Caki2 (cell line): ENCODE data around the gene SLC39A5. TPM values are rescaled to one million over a fixed set of nuclear protein-coding genes. Genes with fewer than 3 reads are reported as not detected.

Experiments used
- total RNA-seq: library from RNA; depleted of rRNA; stranded (reverse); fragments of >200 nt; shearing (Covaris generic); gene quantifications from 2 replicates; pipeline ENCODE4 v1.2.3, GENCODE V29; 2014; ENCODE audit warnings: low replicate concordance; rRNA removed

SLC39A5 gene
- total RNA-seq, 1 experiment from 2014 or later = not detected

Other genes with a start within 250 kb of the SLC39A5 start
- gene SUOX, start 232.8 kb upstream of the SLC39A5 start, total RNA-seq = 25.3 and 28.7 TPM in 2 replicates
- gene IKZF4, start 209.0 kb upstream of the SLC39A5 start, total RNA-seq = 0.34 and 1.9 TPM in 2 replicates
- 1,254 and 1,317 TPM in 2 replicates for gene RPS26, start 188.1 kb upstream of the SLC39A5 start, total RNA-seq
- gene ERBB3, start 149.9 kb upstream of the SLC39A5 start, total RNA-seq = 0.75 and 1.8 TPM in 2 replicates
- gene PA2G4, start 125.5 kb upstream of the SLC39A5 start, total RNA-seq = 415 and 417 TPM in 2 replicates
- gene RPL41, start 113.4 kb upstream of the SLC39A5 start, total RNA-seq = 3,851 and 5,660 TPM in 2 replicates
- 4.2 and 8.4 TPM in 2 replicates for gene ZC3H10, start 111.8 kb upstream of the SLC39A5 start, total RNA-seq
- 155 and 163 TPM in 2 replicates for gene ESYT1, start 101.8 kb upstream of the SLC39A5 start, total RNA-seq
- gene MYL6B, start 77.5 kb upstream of the SLC39A5 start, total RNA-seq = 216 and 250 TPM in 2 replicates
- 3,263 and 3,510 TPM in 2 replicates for gene MYL6, start 71.7 kb upstream of the SLC39A5 start, total RNA-seq
- 19.3 and 27.0 TPM in 2 replicates for gene SMARCC2, start 40.6 kb upstream of the SLC39A5 start, total RNA-seq
- gene RNF41, start 8.1 kb upstream of the SLC39A5 start, total RNA-seq = 83.0 and 119 TPM in 2 replicates
- gene NABP2, start 5.7 kb upstream of the SLC39A5 start, total RNA-seq = 162 and 187 TPM in 2 replicates
- gene ANKRD52, start 28.3 kb downstream of the SLC39A5 start, total RNA-seq = 15.1 and 15.7 TPM in 2 replicates
- 21.7 and 25.1 TPM in 2 replicates for gene COQ10A, start 36.9 kb downstream of the SLC39A5 start, total RNA-seq
- 73.6 and 84.6 TPM in 2 replicates for gene CS, start 70.3 kb downstream of the SLC39A5 start, total RNA-seq
- 244 and 346 TPM in 2 replicates for gene CNPY2, start 85.9 kb downstream of the SLC39A5 start, total RNA-seq
- 29.0 and 59.6 TPM in 2 replicates for gene PAN2, start 103.9 kb downstream of the SLC39A5 start, total RNA-seq
- 0.32 and 0.51 TPM in 2 replicates for gene IL23A, start 108.8 kb downstream of the SLC39A5 start, total RNA-seq
- gene STAT2, start 130.1 kb downstream of the SLC39A5 start, total RNA-seq = 89.5 and 90.1 TPM in 2 replicates
- gene APOF, start 132.8 kb downstream of the SLC39A5 start, total RNA-seq = not detected in 2 replicates
- gene TIMELESS, start 219.4 kb downstream of the SLC39A5 start, total RNA-seq = 33.3 and 46.0 TPM in 2 replicates
- not detected in 2 replicates for gene MIP, start 224.6 kb downstream of the SLC39A5 start, total RNA-seq
- 1.7 and 3.0 TPM in 2 replicates for gene SPRYD4, start 238.5 kb downstream of the SLC39A5 start, total RNA-seq